HG03378 (cell line): Measurements from ENCODE around the gene ADAM17.
"Not testable (repeated sequence)": the region's sequence is repeated elsewhere in the genome, so short reads cannot be mapped to it uniquely, and the experiment has no call there.

Source experiments
- ATAC-seq: cut with Tn5 transposase; IDR thresholded peaks from one replicate; pipeline ENCODE4 v1.9.1; 2021; ENCODE audit warnings: mild to moderate bottlenecking, moderate library complexity; ENCODE audit not compliant: unreplicated experiment

ADAM17 gene

DNA sequence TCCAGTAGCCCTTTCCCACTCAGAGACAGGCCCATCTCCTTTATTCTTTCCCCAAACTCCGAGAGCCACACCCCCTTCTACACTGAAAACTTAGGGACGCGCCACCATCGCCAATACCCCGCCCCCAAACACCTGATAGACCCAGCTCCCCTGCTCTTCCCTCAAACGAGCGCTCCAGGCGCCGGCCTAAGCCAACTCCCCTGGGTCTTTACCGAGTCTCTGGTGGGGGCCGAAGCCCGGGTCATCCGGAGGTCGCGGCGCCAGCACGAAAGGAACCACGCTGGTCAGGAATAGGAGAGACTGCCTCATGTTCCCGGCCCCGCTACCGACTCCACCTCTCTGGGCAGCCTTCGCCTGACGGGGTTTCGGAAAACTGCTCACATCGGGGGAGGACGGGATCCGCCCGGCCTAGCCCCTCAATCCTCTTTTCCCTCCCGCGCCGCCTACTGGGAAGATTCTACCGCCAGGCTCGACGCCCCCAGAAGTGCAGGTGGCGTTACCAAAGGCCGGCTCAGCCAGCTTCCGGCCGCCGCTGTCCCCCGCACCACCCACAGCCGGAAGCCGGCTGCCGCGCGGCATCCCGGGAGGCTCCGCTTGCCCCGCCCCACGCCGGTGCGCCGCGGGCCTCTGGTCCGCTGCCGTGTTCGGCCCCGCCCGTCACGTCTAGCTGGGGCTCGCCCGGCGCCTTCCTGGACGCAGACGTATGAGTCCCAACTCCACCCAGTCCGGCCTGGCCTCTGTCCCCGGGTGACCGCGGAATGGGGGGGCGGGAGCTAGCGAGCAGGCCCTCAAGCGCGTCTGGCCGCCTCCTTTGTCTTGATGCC lies at the start of gene ADAM17:
Gene ADAM17, minus strand, starts transcription at position 534 of the 824 bp plus-strand sequence. Its CDS starts 225 bp downstream, at position 309.
- peak; percentile 76 for ATAC-seq

DNA sequence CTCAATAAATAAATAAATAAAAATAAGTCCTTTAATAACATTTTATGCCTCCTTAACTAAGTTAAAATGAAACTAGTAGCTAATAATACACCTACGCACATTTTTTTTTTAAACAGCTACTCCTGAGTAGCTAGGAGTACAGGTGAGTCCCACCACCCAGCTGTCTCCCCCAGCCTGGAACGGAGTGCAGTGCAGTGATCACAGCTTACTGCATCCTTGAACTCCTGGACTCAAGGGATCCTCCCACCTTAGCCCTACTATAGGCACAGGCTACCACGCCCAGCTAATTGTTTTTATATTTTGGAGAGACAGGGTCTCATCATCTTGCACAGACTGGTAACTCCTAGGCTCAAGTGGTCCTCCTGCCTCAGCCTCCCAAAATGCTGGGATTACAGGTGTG lies 46.8 kb upstream of the ADAM17 start:
- ATAC-seq: no peak

DNA sequence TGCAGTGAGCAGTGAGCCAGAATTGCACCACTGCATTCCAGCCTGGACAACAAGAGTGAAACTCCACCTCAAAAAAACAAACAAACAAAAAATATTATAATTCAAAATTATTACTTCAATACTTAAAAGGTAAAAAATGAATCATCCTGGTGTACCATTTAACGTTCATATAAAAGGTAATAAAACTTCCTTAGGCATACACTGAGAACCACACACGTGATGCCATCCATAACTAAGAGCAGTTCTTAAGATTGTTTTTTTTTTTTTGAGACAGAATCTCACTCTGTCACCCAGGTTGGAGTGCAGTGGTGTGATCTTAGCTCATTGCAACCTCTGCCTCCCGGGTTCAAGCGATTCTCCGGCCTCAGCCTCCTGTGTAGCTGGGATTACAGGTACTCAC lies 45.8 kb upstream of the ADAM17 start:
- no peak for ATAC-seq

DNA sequence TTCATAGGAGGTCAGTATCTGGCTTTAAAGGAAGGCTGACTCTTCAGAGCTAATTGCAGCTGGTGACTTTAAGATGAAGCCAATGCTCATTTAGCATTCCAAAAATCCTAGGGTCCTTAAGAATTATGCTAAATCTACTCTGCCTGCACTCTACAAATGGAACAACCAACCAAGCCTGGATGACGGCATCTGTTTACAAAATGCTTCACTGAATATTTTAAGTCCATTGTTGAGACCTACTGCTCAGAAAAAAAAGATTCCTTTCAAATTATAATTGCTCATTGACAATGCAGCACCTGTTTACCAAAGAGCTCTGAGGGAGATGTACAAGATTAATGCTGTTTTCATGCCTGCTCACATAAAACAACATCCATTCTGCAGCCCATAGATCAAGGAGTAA lies 43.8 kb upstream of the ADAM17 start:
- ATAC-seq: no peak

DNA sequence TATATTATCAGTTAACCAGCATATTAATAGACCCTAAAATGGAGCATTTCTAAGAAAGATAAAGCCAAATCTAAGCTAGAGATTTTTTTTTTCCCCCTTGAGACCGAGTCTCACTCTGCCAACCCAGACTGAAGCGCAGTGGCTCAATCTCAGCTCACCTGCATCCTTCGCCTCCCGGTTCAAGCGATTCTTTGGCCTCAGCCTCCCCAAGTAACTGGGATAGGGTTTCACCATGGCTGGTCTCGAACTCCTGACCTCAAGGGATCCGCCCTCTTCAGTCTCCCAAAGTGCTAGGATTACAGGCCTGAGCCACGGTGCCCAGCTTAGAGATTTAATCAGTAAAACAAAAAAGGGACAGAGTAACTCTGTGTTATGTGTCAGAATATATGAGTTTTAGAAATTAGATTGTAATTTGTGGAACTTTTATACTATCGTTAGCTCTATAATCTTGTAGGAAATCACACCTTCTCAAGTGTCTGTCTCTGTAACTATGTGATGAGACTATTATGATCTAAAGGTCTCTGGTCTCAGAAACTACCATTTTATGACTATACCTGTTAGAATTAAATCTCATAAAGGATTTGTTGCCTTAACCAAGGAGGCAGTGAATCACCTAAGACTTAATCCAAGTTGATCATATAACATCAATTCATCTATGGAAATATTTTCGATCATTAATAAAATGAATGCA lies 41.1 kb upstream of the ADAM17 start:
- ATAC-seq: no peak

DNA sequence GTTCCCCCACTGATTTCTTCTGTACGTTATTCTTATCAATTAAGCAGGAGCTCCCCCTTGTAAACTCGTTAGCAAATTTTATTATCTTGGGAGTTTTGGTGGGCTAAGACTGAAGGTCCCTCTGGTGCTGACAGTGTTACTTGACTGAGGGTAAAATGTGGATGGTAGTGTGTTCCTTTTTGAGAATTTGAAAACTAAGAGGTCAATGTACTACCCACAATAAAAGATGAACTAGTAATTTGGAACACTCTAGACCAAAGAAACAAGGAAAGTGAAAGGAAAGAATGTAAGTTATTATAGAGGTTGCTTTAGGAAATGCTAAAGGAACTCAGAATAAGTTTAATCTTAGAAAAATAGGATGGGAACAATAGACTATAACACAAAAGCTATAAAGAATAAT lies 40.1 kb upstream of the ADAM17 start:
- ATAC-seq: no peak

DNA sequence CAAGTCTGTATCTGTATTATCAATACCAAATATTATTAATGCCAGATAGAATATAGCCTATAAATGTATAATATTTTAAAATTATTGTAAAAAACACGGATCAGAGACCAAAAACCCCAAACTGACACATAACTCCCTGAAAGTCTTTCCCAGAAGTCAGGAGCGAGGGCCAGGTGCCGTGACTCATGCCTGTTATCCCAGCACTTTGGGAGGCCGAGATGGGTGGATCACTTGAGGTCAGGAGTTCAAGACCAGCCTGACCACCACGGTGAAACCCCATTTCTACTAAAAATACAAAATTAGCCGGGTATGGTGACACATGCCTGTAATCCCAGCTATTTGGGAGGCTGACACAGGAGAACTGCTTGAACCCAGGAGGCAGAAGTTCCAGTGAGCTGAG lies 39.6 kb upstream of the ADAM17 start:
- ATAC-seq: not testable (repeated sequence)

DNA sequence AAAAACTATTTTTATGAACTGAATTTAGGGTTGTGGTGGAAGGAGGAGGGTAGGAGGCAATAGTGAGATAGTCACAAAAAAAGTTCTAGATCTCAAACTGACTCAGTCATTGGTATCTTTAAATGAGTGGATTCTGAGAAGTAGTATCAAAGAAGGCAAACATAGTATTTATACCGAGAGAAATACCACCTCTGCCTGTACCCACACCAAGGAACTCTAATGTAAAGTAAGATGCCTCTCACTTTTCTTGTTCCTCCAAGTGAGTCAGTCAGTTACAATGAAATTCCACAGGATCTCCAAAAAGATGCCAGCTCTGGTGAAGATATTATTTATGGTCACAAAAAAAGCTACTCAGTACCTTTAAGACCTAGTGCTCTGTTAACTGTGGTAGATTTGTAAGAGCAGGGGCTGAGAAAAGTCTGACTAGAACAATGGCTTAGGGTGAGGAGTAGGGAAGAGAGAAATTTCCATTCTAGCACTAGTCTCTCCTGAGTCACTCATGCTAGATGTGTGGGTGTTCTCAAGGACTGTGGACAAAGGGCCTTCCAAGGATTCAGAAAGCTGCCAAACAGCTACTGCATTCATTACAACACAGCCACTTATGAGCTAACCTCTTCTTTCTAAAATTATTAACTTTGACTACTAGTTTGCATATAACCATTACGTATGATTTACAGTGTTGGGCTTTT lies 38.9 kb upstream of the ADAM17 start:
- no peak for ATAC-seq

DNA sequence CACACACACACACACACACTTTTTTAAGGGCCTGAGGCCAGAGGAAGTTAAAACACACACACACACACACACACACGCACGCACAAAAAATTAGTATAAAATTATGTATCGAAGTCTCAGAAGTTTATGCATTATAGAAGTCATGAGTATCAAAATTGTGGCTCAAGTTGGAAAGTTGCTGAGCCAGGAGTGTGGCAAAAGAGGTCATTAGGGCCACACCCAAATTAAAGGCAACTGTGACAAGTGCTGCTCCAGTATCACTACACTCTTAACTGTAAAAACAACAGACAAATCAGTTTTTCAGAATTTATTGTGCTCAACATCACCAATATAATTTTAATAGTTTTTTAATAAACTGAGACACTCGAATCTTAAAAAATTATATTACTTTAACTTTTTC lies 38.3 kb upstream of the ADAM17 start:
- no peak for ATAC-seq

DNA sequence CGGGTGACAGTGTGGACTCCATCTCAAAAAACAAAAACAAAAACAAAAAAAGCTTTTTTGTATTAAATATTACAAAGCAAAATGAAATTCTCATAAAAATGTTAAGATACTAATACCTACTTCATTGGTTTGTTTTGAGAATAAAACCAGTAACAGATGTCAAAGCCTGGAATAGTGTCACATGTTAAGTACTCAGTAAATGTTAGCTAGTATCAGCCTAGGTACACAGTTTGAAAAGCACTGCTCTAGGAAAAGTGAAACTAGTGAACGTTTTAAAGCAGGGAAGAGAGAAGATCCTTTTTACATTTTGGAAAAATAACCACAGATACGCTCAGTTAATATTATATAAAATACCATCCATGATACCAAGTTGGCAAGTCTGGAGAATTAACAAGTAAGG lies 37.1 kb upstream of the ADAM17 start:
- ATAC-seq: no peak

DNA sequence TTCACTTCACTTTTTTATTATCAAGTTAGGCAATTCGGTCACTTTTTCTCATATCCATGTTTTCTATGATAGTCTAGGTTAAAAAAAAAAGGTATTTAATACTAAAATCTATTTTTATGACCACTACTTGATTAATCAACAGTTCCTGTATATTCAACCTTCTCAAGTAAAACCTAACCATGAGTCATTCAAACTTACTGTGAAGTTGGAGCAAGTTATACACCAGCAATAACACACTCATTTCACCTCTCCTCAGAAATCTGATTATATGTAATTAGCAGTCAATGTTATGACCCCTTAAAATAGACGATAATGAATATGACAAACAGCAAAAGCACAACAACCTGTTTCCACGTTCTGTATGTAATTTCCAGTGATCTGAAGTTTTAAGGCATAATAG lies 35.0 kb upstream of the ADAM17 start:
- no peak for ATAC-seq

DNA sequence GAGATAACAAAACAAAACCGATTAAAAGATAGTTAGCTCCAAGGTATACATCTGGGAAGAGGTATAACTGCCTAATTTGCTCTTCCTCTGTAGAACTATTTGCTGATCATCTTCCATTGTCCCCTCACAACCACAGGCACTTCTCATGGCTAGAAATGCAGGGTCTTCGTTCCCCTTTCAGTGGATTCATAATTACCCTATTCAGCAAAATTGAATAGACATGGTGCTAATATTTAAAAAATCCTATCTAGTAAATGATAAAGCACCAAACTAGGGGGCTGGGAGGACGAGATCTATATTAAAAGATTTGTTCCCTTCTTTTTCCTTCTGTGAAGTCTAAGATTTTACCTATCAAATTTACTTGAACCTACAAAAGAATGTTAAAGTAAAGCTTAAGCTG lies 30.8 kb upstream of the ADAM17 start:
- no peak for ATAC-seq

DNA sequence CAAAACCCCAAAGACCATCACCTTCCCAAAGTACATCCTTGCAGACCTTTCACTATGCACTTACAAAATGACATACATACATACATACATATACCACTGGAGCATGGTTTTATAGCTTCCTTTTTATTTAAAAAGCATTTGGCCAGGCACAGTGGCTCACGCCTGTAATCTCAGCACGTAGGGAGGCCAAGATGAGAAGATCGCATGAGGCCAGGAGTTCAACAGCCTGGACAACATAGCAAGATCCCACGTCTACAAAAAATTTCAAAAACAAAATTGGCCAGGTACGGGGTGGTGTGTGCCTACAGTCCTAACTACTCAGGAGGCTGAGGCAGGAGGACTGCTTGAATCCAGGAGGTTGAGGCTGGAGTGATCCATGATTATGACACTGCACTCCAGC lies 29.9 kb upstream of the ADAM17 start:
- no peak for ATAC-seq

DNA sequence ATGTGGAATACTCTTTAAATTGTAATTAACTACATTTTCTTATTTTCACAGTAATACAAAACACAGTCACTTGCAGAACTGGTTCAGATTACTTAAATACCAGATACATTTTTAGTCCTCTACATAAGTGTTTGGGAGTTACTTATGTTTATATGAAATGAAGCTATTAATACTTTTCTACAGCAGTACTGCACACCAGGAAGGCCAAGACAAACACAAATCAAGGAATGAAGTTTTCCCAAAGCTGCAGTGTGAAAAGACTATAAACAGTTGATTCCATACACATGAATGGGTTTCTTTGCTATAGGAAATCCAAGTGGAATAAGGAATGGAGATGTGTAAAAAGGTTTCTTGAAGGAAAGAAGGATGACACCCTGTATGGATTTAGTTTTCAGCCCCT lies 29.3 kb upstream of the ADAM17 start:
- ATAC-seq: not testable (repeated sequence)

DNA sequence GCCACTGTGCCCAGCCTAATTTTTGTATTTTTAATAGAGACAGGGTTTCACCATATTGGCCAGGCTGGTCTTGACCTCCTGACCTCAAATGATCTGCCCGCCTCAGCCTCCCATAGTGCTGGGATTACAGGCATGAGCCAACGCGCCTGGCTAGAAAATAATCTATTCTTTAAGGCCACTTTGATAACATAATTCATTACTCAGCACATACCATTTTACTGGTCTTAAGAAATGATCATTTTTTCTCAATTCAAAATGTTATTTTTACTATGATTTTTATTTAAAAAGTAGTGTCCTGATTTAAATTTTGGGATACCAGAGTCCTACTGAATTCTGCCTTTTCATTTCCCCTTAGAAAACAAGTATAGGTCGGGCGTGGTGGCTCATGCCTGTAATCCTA lies 27.0 kb upstream of the ADAM17 start:
- no peak for ATAC-seq

DNA sequence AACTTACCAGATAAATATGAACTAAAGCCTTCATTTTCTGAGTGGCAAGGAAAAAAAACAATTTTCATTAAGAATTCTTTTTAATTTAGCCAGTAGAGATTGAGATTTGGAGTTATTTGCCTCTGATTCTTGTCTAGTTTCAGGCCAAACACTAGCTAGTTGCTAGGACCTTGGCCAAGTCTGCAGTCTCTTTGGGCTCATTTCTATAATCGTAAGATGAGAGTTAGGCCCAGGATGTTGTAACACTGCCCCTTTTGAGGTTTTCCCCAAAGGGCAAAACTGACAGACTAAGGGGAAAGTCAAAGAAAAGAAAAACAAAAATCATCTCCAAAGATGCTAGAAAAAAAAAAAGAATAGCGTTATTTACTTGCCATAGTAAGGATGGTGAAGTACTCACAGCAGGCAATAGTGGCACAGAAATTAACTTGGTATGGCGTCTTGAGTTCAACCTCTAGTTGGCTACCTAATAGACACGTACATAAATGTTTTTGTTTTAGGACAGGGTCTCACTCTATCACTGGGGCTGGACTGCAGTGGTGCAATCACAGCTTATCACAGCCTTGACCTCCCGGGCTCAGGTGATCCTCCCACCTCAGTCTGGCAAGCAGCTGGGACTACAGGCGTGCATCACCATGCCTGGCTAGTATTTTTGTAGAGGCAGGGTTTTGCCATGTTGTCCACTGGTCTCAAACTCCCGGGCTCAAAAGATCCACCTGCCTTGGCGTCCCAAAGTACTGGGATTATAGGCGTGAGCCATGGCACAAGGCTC lies 23.0 kb upstream of the ADAM17 start:
- no peak for ATAC-seq

DNA sequence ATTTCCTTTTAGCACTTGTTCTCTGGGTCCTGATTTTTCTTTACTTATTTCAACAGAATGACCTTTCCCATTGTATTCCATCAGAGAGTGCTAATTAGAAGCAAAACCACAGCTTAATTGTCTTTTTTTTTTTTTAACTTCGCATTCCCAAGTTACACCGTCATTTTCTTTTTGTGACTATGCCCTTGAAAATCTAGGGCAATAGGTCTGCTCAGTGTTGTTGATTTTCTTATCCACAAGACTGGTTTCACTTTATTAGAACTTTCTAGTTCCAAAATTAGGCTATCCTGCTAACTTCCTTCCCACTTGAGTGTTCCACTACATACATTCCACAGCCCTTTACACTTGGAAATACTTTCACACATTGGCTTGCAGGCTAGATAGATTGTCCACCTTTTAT lies 18.7 kb upstream of the ADAM17 start:
- ATAC-seq: no peak

DNA sequence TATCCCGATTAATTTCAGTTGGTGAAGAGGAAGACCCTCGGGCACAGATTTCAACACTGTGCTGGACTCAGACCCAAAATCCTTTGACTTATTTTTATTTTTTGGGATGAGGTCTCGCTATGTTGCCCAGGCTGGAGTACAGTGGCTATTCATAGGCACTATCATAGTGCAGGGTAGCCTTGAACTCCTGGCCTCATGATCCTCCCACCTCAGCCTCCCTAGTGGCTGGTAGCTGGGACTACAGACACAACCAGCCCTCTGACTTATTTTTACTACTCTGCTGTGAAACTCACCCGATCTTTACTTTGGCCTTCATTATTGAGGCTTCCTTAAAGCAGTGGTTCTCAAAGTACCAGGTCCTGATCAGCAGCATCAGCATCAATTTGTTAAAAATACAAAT lies 18.2 kb upstream of the ADAM17 start:
- no peak for ATAC-seq

DNA sequence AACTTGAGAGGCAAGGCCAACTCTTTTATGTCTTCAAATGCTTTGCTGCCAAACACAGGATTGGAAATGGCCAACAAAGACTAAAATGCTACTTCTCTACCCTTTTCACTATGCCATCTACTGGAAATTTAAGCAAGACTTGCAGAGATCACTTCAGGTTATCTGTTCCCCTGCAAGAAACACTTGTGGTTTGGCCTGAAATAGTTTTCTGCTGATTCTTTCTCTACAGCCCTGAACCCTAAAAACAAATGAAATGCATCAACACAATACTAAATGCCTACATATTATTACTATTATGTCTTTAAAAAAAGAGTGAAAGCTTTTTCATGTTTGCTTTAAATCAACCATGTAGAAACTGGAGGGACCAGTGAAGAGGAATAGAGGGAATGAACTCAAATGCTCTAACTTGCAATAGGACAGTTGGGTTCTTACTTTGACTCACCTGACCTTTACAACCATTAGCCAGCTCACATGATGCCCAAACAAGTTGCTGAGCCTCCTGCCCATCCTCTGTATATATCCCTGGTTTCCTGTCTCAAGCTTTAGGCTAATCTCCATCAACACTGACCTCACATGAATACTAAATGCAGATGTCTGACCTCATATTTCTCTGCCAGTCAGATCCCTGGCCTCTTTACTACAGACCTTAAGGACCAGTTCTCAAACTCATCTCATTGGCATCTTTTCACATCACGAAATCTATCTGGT lies 17.5 kb upstream of the ADAM17 start:
- no peak for ATAC-seq
